Breast epithelium (tissue), 4 donors: ENCODE results near the gene PCMTD2. TPM values are rescaled to one million over a fixed set of nuclear protein-coding genes. Genes with fewer than 3 reads are reported as not detected.

ENCODE experiments used
- DNase-seq, 2 donors: peaks; one replicate each; pipeline ENCODE4 v3.0.0-alpha.2; 2019; ENCODE audit warnings: low spot score in 2 of 2
- H3K27ac ChIP-seq, 2 donors: fragments of 200-600 bp; sonication (generic) in 1 of 2; one replicate each; pipeline ENCODE4 v1.5.1; 2016 to 2019; ENCODE audit warnings: mild to moderate bottlenecking in 1 of 2
- H3K27me3 ChIP-seq, 2 donors: fragments of 200-600 bp; sonication (generic) in 1 of 2; one replicate each; pipeline versions ENCODE4 v1.5.1 to v1.6.0; 2017 to 2019; ENCODE audit warnings: control low read depth in 1 of 2, mild to moderate bottlenecking in 1 of 2
- H3K36me3 ChIP-seq: fragments of 200-600 bp; one replicate; pipeline ENCODE4 v1.5.1; 2019
- H3K4me1 ChIP-seq, 2 donors: fragments of 200-600 bp; sonication (generic); one replicate each; pipeline ENCODE4 v1.5.1; 2016 to 2019; ENCODE audit warnings: control low read depth in 1 of 2
- H3K4me3 ChIP-seq, 3 donors: fragments of 200-600 bp; sonication (generic); 1 replicate in 2 of 3; 2 replicates in 1 of 3; pipeline ENCODE4 v1.5.1; 2016 to 2019; ENCODE audit warnings: mild to moderate bottlenecking in 3 of 3, moderate library complexity in 2 of 3
- H3K9me3 ChIP-seq, 2 donors: fragments of 200-600 bp; sonication (generic) in 1 of 2; one replicate each; pipeline ENCODE4 v1.5.1; 2016 to 2019; ENCODE audit warnings: control low read depth in 1 of 2
- CTCF ChIP-seq, 3 donors: fragments of 450-650 bp; IDR thresholded peaks; one replicate each; pipeline ENCODE4 v1.5.1; 2016 to 2017; ENCODE audit warnings: antibody characterized with exemption in 3 of 3, mild to moderate bottlenecking in 3 of 3, moderate library complexity in 3 of 3
- POLR2A ChIP-seq: fragments of 450-650 bp; IDR thresholded peaks from one replicate; pipeline ENCODE4 v1.6.1; 2016; ENCODE audit warnings: antibody characterized with exemption, mild to moderate bottlenecking, moderate library complexity
- POLR2AphosphoS5 ChIP-seq, 3 donors: sonication (generic); formaldehyde crosslinking; IDR thresholded peaks; one replicate each; pipeline ENCODE4 v1.6.1; 2017; ENCODE audit warnings: antibody characterized with exemption in 3 of 3
- intact Hi-C: fragments of 100-400 bp; cut with DNase I; formaldehyde crosslinking; loops from one replicate; pipeline ENCODE4 v1.15.1; 2023; ENCODE audit warnings: low total_unique reads
- total RNA-seq, 3 donors: library from RNA; depleted of rRNA; stranded (reverse); fragments of >200 nt; gene quantifications; one replicate each; pipeline ENCODE4 v1.1.0, GENCODE V29; 2016

PCMTD2 gene
- total RNA-seq, 3 donors from 2014 or later: 73.7 to 119 (median 77.6) TPM

- intact Hi-C loops: no loop called here
These were observed 38.6 kb upstream of the PCMTD2 start for GRCh38 chr20:64216910-64217309.

GRCh38 chr20:64217539-64218221 lies 37.9 kb upstream of the PCMTD2 start:
- Histone ChIP-seq H3K27me3 (peaks cover 0 to 6% of the 10 kb centered on the region in 2 donors), H3K4me3 (no peak overlapping the region), H3K4me1 (no peaks in the 10 kb centered on the region), H3K27ac (no peak overlapping the region), H3K36me3 (no peaks in the 10 kb centered on the region), H3K9me3 (no peaks in the 10 kb centered on the region)
- intact Hi-C loops: no loop called here
- no peak for DNase-seq
- no peak for TF ChIP-seq POLR2A
- no peak for TF ChIP-seq POLR2AphosphoS5 (IDR thresholded peaks at IDR 0.05)
- no peak for TF ChIP-seq CTCF (IDR thresholded peaks at IDR 0.05)

More at GRCh38 chr20:64216910-64217309, 38.6 kb upstream of the PCMTD2 start:
- TF ChIP-seq POLR2A: no peak
- no peak for TF ChIP-seq CTCF (IDR thresholded peaks at IDR 0.05)
- no peak for TF ChIP-seq POLR2AphosphoS5 (IDR thresholded peaks at IDR 0.05)
- Histone ChIP-seq H3K4me1 (no peaks in the 10 kb centered on the region), H3K4me3 (no peak overlapping the region), H3K27me3 (peaks cover 0 to 6% of the 10 kb centered on the region in 2 donors), H3K9me3 (no peaks in the 10 kb centered on the region), H3K36me3 (no peaks in the 10 kb centered on the region), H3K27ac (no peak overlapping the region)
- no peak for DNase-seq

GRCh38 chr20:64219202-64219601 lies 36.3 kb upstream of the PCMTD2 start:
- Histone ChIP-seq H3K4me1 (no peaks in the 10 kb centered on the region), H3K27ac (no peak overlapping the region), H3K4me3 (no peak overlapping the region), H3K27me3 (peaks cover 0 to 6% of the 10 kb centered on the region in 2 donors), H3K36me3 (no peaks in the 10 kb centered on the region), H3K9me3 (no peaks in the 10 kb centered on the region)
- DNase-seq: no peak
- TF ChIP-seq POLR2AphosphoS5 (IDR thresholded peaks at IDR 0.05) (no peak), POLR2A (no peak), CTCF (IDR thresholded peaks at IDR 0.05) (no peak)
- intact Hi-C loops: no loop called here

- Histone ChIP-seq H3K4me1 (no peaks in the 10 kb centered on the region), H3K9me3 (no peaks in the 10 kb centered on the region), H3K27ac (no peak overlapping the region), H3K27me3 (peaks cover 0 to 6% of the 10 kb centered on the region in 2 donors), H3K36me3 (no peaks in the 10 kb centered on the region), H3K4me3 (no peak overlapping the region)
- TF ChIP-seq CTCF (IDR thresholded peaks at IDR 0.05) (no peak), POLR2A (no peak), POLR2AphosphoS5 (IDR thresholded peaks at IDR 0.05) (no peak)
- DNase-seq: no peak
- intact Hi-C loops: no loop called here
These were observed 35.8 kb upstream of the PCMTD2 start for GRCh38 chr20:64219730-64220129.

GRCh38 chr20:64220420-64220819 lies 35.1 kb upstream of the PCMTD2 start:
- no peaks in the 10 kb centered on the region for H3K9me3 ChIP-seq
- no peaks in the 10 kb centered on the region for H3K4me1 ChIP-seq
- TF ChIP-seq POLR2AphosphoS5 (IDR thresholded peaks at IDR 0.05) (no peak), CTCF (IDR thresholded peaks at IDR 0.05) (no peak), POLR2A (no peak)
- intact Hi-C loops: no loop called here
- no peaks in the 10 kb centered on the region for H3K36me3 ChIP-seq
- no peak for DNase-seq
- no peak overlapping the region for H3K27ac ChIP-seq
- H3K27me3 ChIP-seq: peaks cover 0 to 6% of the 10 kb centered on the region in 2 donors
- H3K4me3 ChIP-seq: no peak overlapping the region
